Measurements from ENCODE around the gene C19orf38. TPM values are rescaled to one million over a fixed set of nuclear protein-coding genes. Genes with fewer than 3 reads are reported as not detected.
A peak's percentile ranks its signal among the peaks of the same experiment; 100 is the strongest.

Gene C19orf38
- 1 to 10 TPM; 1.4 to 1.7 TPM for total RNA-seq

GRCh38 chr19:10848230-10848856 lies at the start of gene C19orf38:
Gene C19orf38, plus strand, starts transcription at chr19:10848415. Its CDS starts 94 bp downstream, at chr19:10848509.
- POLR2A ChIA-PET, result no interaction called here
- peaks cover 9% of the 10 kb centered on the region for H3K9me3 Mint-ChIP-seq
- H3K4me3 Mint-ChIP-seq, result no peak within 1 kb of the TSS
- H3K27me3 Mint-ChIP-seq, result peaks cover 2% of the 10 kb centered on the region
- peaks cover 5% of the 10 kb centered on the region for H3K4me1 Mint-ChIP-seq (ENCODE audit: low read depth)
- H3K27ac Mint-ChIP-seq, result no peak within 1 kb of the TSS
- CTCF ChIA-PET, result interaction anchor here (1.5 kb wide), 1 partner anchor 10 kb away, joined by 5 read pairs; no protein-coding TSS in a partner anchor
- intact Hi-C loops (cut with micrococcal nuclease), result no loop called here
- peak; percentile 19 for DNase-seq
- peaks cover 3% of the 10 kb centered on the region for H3K36me3 Mint-ChIP-seq

GRCh38 chr19:10800488-10800887 lies 47.7 kb upstream of the C19orf38 start:
- H3K27ac Mint-ChIP-seq, result peak overlapping the region; percentile 99
- ChIA-PET POLR2A (interaction anchor here (1.0 kb wide), 1 partner anchor 9 kb away, joined by 4 read pairs; no protein-coding TSS in a partner anchor), CTCF (interaction anchor here (0.6 kb wide), 1 partner anchor 220 kb away, joined by 3 read pairs; no protein-coding TSS in a partner anchor)
- no peaks in the 10 kb centered on the region for H3K27me3 Mint-ChIP-seq
- H3K4me1 Mint-ChIP-seq (ENCODE audit: low read depth), result peaks cover 29% of the 10 kb centered on the region
- peaks cover 29% of the 10 kb centered on the region for H3K36me3 Mint-ChIP-seq
- no peaks in the 10 kb centered on the region for H3K9me3 Mint-ChIP-seq
- intact Hi-C loops (cut with micrococcal nuclease), result no loop called here
- DNase-seq, result no peak
- H3K4me3 Mint-ChIP-seq, result no peak overlapping the region

DNA sequence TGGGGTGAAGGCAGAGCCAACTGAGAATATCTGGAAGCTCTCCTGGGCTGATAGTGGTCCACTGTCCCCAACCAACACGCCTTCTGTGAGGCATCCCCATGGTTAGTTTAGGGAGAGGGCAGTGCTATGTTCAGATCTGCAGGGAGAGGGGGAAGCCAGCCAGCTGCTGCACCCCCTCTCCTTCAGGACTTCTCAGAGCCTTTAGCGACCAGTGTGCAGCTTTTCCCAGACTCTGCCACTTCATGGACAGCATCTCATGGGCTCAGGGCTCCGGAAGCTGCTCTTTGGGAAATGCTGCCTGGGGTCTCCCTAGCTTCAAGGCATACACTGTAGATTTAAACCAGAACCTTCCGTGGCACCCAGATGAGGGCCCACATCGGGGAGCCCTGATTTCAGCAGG lies 45.7 kb upstream of the C19orf38 start:
- ChIA-PET POLR2A (no interaction called here), CTCF (interaction anchor here (1.0 kb wide), 1 partner anchor 56 kb away, joined by 3 read pairs; no protein-coding TSS in a partner anchor)
- Mint-ChIP-seq H3K4me3 (no peak overlapping the region), H3K27ac (no peak overlapping the region), H3K36me3 (peaks cover 26% of the 10 kb centered on the region), H3K27me3 (no peaks in the 10 kb centered on the region), H3K4me1 (ENCODE audit: low read depth) (peaks cover 20% of the 10 kb centered on the region), H3K9me3 (no peaks in the 10 kb centered on the region)
- no peak for DNase-seq
- intact Hi-C loops (cut with micrococcal nuclease), result no loop called here

DNA sequence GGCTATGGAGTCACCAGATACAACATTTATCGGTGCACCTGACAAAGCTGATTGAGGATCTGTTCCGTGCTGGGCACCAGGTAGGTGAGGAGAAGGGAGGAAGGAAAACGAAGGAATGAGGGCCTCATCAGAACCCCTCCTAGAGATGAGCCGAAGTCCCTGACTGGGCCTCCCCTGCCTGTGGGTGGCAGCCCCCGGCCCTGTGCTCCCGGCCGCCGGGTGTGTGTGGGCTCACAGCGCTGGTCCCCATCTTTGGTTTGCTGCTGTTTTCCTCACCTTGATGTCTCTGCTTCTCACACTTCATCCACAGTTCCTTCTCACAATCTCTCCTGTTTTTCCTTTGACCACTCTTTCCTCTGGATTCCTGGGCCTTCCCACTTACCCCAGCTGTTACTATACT lies 45.0 kb upstream of the C19orf38 start:
- H3K4me3 Mint-ChIP-seq, result no peak overlapping the region
- intact Hi-C loops (cut with micrococcal nuclease), result no loop called here
- H3K36me3 Mint-ChIP-seq, result peaks cover 27% of the 10 kb centered on the region
- CTCF ChIA-PET, result interaction anchor here (1.0 kb wide), 1 partner anchor 55 kb away, joined by 3 read pairs; no protein-coding TSS in a partner anchor
- no peak for DNase-seq
- POLR2A ChIA-PET, result no interaction called here
- peaks cover 16% of the 10 kb centered on the region for H3K4me1 Mint-ChIP-seq (ENCODE audit: low read depth)
- no peak overlapping the region for H3K27ac Mint-ChIP-seq
- no peaks in the 10 kb centered on the region for H3K9me3 Mint-ChIP-seq
- no peaks in the 10 kb centered on the region for H3K27me3 Mint-ChIP-seq

- H3K4me1 Mint-ChIP-seq (ENCODE audit: low read depth), result peaks cover 15% of the 10 kb centered on the region
These were observed 43.0 kb upstream of the C19orf38 start for GRCh38 chr19:10805065-10805757.

DNA sequence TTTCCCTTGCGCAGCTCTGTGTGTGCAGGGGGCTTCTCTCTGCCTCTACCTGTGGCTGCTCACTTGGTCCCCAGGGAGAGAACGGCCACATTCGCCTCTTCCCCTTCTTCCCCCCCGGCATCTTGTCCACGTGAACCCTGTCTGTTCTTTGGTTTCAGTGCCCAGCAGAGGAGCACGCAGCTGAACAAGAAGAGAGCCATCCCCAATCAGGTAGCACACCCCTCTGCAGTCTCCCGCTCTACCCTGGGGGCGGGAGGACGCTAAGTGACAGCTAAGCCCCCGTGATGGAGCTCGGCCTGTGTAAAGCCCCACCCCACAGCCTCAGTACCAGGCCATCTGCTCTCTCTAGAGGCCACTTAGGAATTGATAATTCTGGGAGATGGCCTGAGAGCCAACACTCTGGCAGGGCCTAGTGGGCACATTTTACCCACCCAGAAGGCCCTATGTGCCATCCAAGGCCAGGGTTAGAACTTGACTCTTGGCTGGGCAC lies 42.4 kb upstream of the C19orf38 start:
- H3K4me1 Mint-ChIP-seq (ENCODE audit: low read depth), result peaks cover 15% of the 10 kb centered on the region
- no peak overlapping the region for H3K27ac Mint-ChIP-seq
- no peak for DNase-seq
- intact Hi-C loops (cut with micrococcal nuclease), result no loop called here
- POLR2A ChIA-PET, result no interaction called here
- peaks cover 34% of the 10 kb centered on the region for H3K36me3 Mint-ChIP-seq
- CTCF ChIA-PET, result interaction anchor here (0.9 to 2.2 kb wide), 2 partner anchors 59 to 89 kb away, joined by 4 to 12 read pairs; partner anchors contain the start of gene DNM2
- H3K27me3 Mint-ChIP-seq, result no peaks in the 10 kb centered on the region
- no peak overlapping the region for H3K4me3 Mint-ChIP-seq
- no peaks in the 10 kb centered on the region for H3K9me3 Mint-ChIP-seq

More at GRCh38 chr19:10805065-10805757, 43.0 kb upstream of the C19orf38 start:
- no peak for DNase-seq
- Mint-ChIP-seq H3K4me3 (no peak overlapping the region), H3K36me3 (peaks cover 36% of the 10 kb centered on the region), H3K27me3 (no peaks in the 10 kb centered on the region), H3K9me3 (no peaks in the 10 kb centered on the region), H3K27ac (peak overlapping the region; percentile 30)
- intact Hi-C loops (cut with micrococcal nuclease), result no loop called here
- CTCF ChIA-PET, result interaction anchor here (2.2 kb wide), 1 partner anchor 88 kb away, joined by 12 read pairs; the partner anchor contains the start of gene DNM2
- POLR2A ChIA-PET, result no interaction called here

- Mint-ChIP-seq H3K36me3 (peaks cover 29% of the 10 kb centered on the region), H3K27me3 (no peaks in the 10 kb centered on the region), H3K27ac (peak overlapping the region; percentile 77), H3K9me3 (no peaks in the 10 kb centered on the region), H3K4me3 (no peak overlapping the region), H3K4me1 (ENCODE audit: low read depth) (peaks cover 30% of the 10 kb centered on the region)
- ChIA-PET POLR2A (interaction anchor here (1.4 kb wide), 1 partner anchor 9 kb away, joined by 4 read pairs; no protein-coding TSS in a partner anchor), CTCF (interaction anchor here (1.4 kb wide), 1 partner anchor 107 kb away, joined by 3 read pairs; no protein-coding TSS in a partner anchor)
- DNase-seq, result peak; percentile 80
- intact Hi-C loops (cut with micrococcal nuclease), result loop anchor here (1.0 kb wide), 1 partner anchor 12 kb away; no protein-coding TSS in a partner anchor
These were observed 39.1 kb upstream of the C19orf38 start for GRCh38 chr19:10808937-10809649.

- DNase-seq, result no peak
- H3K27ac Mint-ChIP-seq, result peak overlapping the region; percentile 77
These were observed 38.4 kb upstream of the C19orf38 start for GRCh38 chr19:10809651-10810285.

DNA sequence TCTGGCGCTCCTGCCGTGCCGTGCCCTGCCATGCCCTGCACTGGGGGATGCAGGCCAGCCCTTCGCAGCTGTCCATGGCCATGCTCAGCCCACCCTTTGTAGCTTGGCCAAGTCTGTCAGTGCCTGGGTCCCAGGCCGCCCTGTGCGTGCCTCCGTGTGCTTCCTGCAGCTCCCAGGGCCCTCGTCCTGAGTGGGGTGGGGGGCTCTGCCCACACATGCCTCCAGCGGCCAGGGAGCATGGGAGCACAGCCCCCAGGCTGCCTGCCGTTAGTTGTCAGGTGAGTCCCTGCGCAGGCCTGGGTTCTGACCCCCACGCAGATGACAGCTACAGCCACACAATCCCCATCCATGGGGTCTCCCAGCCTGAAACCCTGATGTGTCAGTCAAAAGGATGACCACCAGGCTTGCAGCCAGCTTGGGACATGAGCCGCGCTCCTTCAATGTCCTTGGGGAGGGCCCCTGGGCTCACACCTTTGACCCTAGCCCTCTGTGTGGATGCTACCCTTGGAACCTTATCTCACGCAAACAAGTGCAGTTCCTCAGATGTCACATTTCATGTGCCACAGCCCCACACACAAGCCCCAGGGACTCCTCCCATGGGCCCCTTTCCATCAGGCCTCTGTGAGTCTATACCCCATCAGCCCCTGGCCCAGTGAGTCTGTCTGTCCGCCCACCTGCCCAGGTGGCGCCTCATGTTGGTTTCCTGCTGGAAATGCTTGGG lies 36.7 kb upstream of the C19orf38 start:
- intact Hi-C loops (cut with micrococcal nuclease), result no loop called here
- no peak for DNase-seq
- Mint-ChIP-seq H3K4me3 (no peak overlapping the region), H3K4me1 (ENCODE audit: low read depth) (peaks cover 30% of the 10 kb centered on the region), H3K27ac (peak overlapping the region; percentile 90), H3K9me3 (no peaks in the 10 kb centered on the region), H3K27me3 (no peaks in the 10 kb centered on the region), H3K36me3 (peaks cover 27% of the 10 kb centered on the region)
- ChIA-PET CTCF (interaction anchor here (1.3 to 1.5 kb wide), 2 partner anchors 15 to 94 kb away, joined by 3 to 4 read pairs; partner anchors contain the start of gene DNM2), POLR2A (no interaction called here)

More at GRCh38 chr19:10809651-10810285, 38.4 kb upstream of the C19orf38 start:
- ChIA-PET CTCF (interaction anchor here (1.4 kb wide), 1 partner anchor 108 kb away, joined by 3 read pairs; no protein-coding TSS in a partner anchor), POLR2A (interaction anchor here (1.4 kb wide), 1 partner anchor 10 kb away, joined by 4 read pairs; no protein-coding TSS in a partner anchor)
- Mint-ChIP-seq H3K4me3 (no peak overlapping the region), H3K27me3 (no peaks in the 10 kb centered on the region), H3K4me1 (ENCODE audit: low read depth) (peaks cover 30% of the 10 kb centered on the region), H3K36me3 (peaks cover 33% of the 10 kb centered on the region), H3K9me3 (no peaks in the 10 kb centered on the region)
- intact Hi-C loops (cut with micrococcal nuclease), result loop anchor here (1.0 kb wide), 1 partner anchor 12 kb away; no protein-coding TSS in a partner anchor

DNA sequence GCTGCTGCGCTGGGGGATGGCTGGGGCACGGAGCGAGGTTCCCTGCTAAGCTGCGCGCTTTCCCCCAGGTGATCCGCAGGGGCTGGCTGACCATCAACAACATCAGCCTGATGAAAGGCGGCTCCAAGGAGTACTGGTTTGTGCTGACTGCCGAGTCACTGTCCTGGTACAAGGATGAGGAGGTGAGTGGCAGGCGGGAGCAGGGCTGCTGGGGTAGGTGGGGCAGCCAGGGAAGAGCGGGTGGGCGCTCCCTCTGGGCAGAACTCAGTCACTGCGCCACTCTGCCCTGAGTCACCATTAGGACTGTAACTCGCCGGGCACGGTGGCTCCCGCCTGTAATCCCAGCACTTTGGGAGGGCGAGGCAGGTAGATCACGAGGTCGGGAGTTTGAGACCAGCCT lies 36.0 kb upstream of the C19orf38 start:
- peaks cover 30% of the 10 kb centered on the region for H3K4me1 Mint-ChIP-seq (ENCODE audit: low read depth)
- CTCF ChIA-PET, result interaction anchor here (1.3 kb wide), 1 partner anchor 15 kb away, joined by 3 read pairs; no protein-coding TSS in a partner anchor
- intact Hi-C loops (cut with micrococcal nuclease), result no loop called here

More for the DNA sequence above, 36.0 kb upstream of the C19orf38 start:
- Mint-ChIP-seq H3K4me3 (no peak overlapping the region), H3K27me3 (no peaks in the 10 kb centered on the region), H3K36me3 (peaks cover 27% of the 10 kb centered on the region), H3K9me3 (no peaks in the 10 kb centered on the region), H3K27ac (peak overlapping the region; percentile 90)
- POLR2A ChIA-PET, result no interaction called here
- DNase-seq, result no peak
